ENCODE data around the gene CHSY3.

The CHSY3 gene

GRCh38 chr5:130099008-130099407 is 194.7 kb downstream of the CHSY3 start:
- H3K27ac ChIP-seq (ENCODE audit: low read depth, low read length): no peak overlapping the region
- no peaks in the 10 kb centered on the region for H4K20me1 ChIP-seq (ENCODE audit: control insufficient read depth, insufficient read depth, low read depth, low read length)
- H3K36me3 ChIP-seq (ENCODE audit: control insufficient read depth, low read length): no peaks in the 10 kb centered on the region
- H3K9me2 ChIP-seq (replicated peaks; ENCODE audit: control insufficient read depth, low read length): no peaks in the 10 kb centered on the region
- no peaks in the 10 kb centered on the region for H3F3A ChIP-seq (ENCODE audit: control insufficient read depth, insufficient read depth)
- no peaks in the 10 kb centered on the region for H3K27me3 ChIP-seq (ENCODE audit: control insufficient read depth, low read length)
- H3K4me1 ChIP-seq (ENCODE audit: control insufficient read depth, low read length): no peaks in the 10 kb centered on the region
- no peak overlapping the region for H3K4me3 ChIP-seq (ENCODE audit: low read length)
- no peaks in the 10 kb centered on the region for H3K79me2 ChIP-seq (ENCODE audit: control insufficient read depth, low read length)
- H3K4me2 ChIP-seq (ENCODE audit: low read length): no peak overlapping the region
- no peaks in the 10 kb centered on the region for H3K9me3 ChIP-seq (ENCODE audit: control insufficient read depth, insufficient read depth, low read length)
- no peak for TF ChIP-seq EZH2phosphoT487 (IDR thresholded peaks at IDR 0.05; ENCODE audit: borderline replicate concordance, low read length)
- no peak for TF ChIP-seq CTCF (IDR thresholded peaks at IDR 0.05; ENCODE audit: low read depth, low read length, poor library complexity, severe bottlenecking)

GRCh38 chr5:130102375-130102774 is 198.1 kb downstream of the CHSY3 start:
- no peak for TF ChIP-seq CTCF (IDR thresholded peaks at IDR 0.05; ENCODE audit: low read depth, low read length, poor library complexity, severe bottlenecking)
- TF ChIP-seq EZH2phosphoT487 (IDR thresholded peaks at IDR 0.05; ENCODE audit: borderline replicate concordance, low read length): no peak
- no peaks in the 10 kb centered on the region for H3F3A ChIP-seq (ENCODE audit: control insufficient read depth, insufficient read depth)
- no peaks in the 10 kb centered on the region for H3K9me3 ChIP-seq (ENCODE audit: control insufficient read depth, insufficient read depth, low read length)
- H3K4me1 ChIP-seq (ENCODE audit: control insufficient read depth, low read length): no peaks in the 10 kb centered on the region
- no peaks in the 10 kb centered on the region for H3K36me3 ChIP-seq (ENCODE audit: control insufficient read depth, low read length)
- H4K20me1 ChIP-seq (ENCODE audit: control insufficient read depth, insufficient read depth, low read depth, low read length): no peaks in the 10 kb centered on the region
- no peak overlapping the region for H3K4me3 ChIP-seq (ENCODE audit: low read length)
- H3K4me2 ChIP-seq (ENCODE audit: low read length): no peak overlapping the region
- no peaks in the 10 kb centered on the region for H3K79me2 ChIP-seq (ENCODE audit: control insufficient read depth, low read length)
- H3K9me2 ChIP-seq (replicated peaks; ENCODE audit: control insufficient read depth, low read length): no peaks in the 10 kb centered on the region
- no peak overlapping the region for H3K27ac ChIP-seq (ENCODE audit: low read depth, low read length)
- H3K27me3 ChIP-seq (ENCODE audit: control insufficient read depth, low read length): no peaks in the 10 kb centered on the region

GRCh38 chr5:130102960-130103359 is 198.7 kb downstream of the CHSY3 start:
- Histone ChIP-seq H3K4me2 (ENCODE audit: low read length) (no peak overlapping the region), H3K27me3 (ENCODE audit: control insufficient read depth, low read length) (no peaks in the 10 kb centered on the region), H3K9me2 (replicated peaks; ENCODE audit: control insufficient read depth, low read length) (no peaks in the 10 kb centered on the region)

More at GRCh38 chr5:130102960-130103359, 198.7 kb downstream of the CHSY3 start:
- Histone ChIP-seq H3K79me2 (ENCODE audit: control insufficient read depth, low read length) (no peaks in the 10 kb centered on the region), H3K4me3 (ENCODE audit: low read length) (no peak overlapping the region), H3K4me1 (ENCODE audit: control insufficient read depth, low read length) (no peaks in the 10 kb centered on the region), H3K36me3 (ENCODE audit: control insufficient read depth, low read length) (no peaks in the 10 kb centered on the region), H3F3A (ENCODE audit: control insufficient read depth, insufficient read depth) (no peaks in the 10 kb centered on the region), H3K27ac (ENCODE audit: low read depth, low read length) (no peak overlapping the region), H4K20me1 (ENCODE audit: control insufficient read depth, insufficient read depth, low read depth, low read length) (no peaks in the 10 kb centered on the region), H3K9me3 (ENCODE audit: control insufficient read depth, insufficient read depth, low read length) (no peaks in the 10 kb centered on the region)
- TF ChIP-seq CTCF (IDR thresholded peaks at IDR 0.05; ENCODE audit: low read depth, low read length, poor library complexity, severe bottlenecking) (no peak), EZH2phosphoT487 (IDR thresholded peaks at IDR 0.05; ENCODE audit: borderline replicate concordance, low read length) (no peak)
